Measurements from ENCODE around the gene SNX10.

SNX10 gene

DNA sequence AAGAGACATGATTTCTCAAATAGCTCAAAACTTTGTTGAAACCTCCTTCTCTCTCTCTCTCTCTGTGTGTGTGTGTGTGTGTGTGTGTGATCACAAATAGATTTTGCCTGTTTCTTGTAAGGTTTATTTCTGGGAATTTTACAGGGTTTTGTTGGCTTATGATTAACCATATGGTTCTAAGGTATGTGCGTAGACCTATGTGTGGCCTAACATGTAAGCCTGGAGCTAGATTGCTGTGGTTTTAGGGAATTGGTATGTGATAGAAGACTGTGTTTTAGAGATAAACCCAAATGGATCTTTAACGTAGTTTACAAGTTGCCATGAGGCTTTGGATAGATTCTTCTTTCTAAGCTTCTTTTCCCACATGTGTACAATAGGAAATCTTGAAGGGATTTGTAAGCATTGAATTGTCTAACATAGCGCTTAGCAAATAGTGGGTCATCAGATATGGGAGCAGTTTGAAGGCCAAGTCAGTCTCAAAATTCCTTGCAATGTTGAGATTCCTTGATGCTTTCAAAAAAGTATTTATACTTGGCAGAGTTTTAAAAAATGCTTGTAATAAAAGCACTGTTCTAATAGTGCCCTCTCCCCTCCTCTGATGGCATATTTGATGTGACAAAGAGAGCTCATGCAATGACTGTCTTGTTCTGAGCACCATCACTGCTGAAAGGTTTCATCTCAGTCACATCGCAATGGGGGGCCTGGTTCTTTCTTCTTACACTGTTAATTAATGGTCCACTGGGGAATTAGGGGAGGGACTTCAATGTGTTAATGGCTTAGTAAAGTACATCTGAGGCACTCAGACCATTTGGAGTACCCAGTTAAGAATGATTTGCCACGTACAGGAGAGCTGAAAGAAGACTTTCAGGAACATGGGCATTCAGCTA, 118.2 kb downstream of the SNX10 start:
- no peak for DNase-seq

DNA sequence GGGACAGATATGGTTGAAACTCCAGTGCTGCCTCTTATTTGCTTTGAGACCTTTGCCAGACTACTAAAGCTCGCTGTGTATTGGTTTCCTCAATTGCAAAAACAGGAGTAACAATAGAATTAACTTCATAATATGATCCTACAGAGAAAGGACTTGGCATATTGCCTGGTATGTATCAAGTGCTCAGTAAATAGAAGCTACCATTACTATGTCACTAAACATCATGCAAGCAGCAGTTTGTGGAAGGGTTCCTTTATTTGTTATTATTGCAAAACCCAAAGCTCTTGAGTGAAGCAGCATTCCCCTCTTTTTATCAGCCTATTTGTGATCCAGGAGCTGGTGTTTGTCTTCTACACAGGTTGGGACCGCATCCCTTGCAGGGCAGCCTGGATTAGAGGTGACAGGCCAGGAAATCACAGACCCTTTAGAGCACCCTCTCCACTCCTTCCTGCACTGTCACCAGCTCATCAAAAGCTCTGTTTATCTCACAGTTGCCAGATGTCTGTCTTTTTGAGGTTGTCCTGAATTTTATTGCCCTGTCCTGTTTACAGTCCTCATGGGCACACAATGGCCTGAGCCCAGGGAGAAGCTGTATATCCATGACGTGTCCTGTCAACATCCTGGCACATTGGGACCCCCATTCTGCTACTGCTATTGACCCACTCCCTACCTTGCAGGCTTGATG, 121.5 kb downstream of the SNX10 start:
- DNase-seq = no peak

DNA sequence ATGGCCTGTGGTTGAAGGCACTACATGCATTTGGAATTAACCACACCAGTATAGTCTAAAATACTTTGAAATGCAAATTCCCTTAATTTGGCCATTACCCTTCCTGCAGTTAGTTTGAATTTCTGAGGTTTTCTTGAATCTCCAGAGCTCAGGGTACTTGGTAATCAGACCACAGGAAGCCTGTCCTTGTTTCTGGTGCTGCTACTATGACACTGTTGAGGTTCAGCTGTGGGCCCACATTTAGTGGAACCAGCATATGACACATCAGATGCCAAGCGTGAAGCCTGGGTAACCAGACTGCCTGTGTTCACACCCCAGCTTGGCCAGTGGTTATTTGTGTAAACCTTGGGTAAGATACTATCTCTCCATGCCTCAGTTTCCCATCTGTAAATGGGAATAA, 124.3 kb downstream of the SNX10 start:
- DNase-seq = no peak

DNA sequence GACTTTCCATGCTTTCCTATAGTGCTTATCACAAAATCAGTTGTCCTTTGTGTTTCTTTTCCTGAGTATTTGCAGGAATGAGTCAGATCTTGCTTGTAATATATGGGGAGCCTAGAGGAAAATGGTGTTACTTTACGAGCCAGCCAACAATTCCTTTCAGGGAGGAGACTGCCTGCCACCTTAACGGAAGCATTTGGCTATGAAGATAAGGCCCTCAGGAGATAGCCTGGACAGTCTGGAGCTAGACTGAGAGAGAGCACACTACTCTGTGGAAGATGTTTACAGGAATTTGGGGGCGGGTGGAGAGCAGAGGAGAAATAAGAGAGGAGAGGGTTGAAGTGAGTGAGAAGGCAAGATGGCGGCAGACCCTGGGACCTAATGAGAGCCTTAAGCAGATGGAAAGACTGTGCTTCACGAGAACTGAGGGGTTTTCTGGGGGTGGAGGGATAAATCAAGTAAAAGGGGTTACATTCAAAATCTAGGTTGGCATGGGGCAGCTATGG, 126.3 kb downstream of the SNX10 start:
- DNase-seq = no peak

DNA sequence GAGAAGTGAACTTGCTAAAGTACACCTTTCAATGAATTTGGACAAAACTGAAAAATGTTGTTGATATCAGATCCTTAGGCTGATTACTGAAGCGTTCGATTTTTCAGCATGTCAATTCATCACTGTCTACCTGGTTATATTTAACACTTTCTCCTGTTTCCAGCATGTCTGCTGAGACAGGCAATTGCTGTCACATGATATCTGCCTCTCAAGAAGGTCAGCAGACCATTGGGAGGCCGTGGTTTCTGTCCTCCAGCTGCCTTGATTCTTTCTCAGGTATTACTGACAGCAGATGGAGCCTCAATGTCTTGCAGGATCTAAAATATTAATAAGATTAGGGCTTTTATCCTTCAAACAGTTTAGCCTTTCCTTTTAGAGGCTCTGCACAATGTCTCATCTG, 127.5 kb downstream of the SNX10 start:
- DNase-seq = no peak

DNA sequence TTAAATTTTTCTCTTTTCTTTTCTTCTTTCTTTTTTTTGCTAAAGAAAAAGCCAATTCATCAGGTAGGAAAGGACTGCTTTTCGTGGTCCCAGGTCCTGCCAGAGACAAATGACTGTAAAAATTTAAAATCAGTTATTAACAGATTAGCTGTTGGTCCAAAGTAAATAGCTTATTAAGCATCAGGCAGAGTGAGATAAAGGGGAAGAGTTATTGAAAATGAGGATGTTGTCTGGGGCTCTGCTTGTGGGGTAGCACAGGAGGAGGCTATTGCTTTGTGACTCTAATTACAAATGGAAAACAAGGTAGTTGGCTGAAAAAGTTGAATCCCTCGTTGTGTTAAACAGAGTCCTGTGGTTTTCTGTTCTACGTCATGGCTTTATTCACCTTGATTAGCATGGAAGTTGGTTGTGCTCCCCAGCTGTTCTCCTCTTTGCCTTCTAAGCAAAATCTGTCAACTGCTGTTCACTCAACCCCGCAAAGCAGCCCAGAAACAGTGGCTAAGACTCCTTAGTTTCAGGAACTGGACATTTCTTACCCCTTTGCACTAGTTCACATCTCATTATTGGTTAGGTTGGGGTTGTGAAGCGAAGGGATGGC, 128.9 kb downstream of the SNX10 start:
- DNase-seq = no peak

DNA sequence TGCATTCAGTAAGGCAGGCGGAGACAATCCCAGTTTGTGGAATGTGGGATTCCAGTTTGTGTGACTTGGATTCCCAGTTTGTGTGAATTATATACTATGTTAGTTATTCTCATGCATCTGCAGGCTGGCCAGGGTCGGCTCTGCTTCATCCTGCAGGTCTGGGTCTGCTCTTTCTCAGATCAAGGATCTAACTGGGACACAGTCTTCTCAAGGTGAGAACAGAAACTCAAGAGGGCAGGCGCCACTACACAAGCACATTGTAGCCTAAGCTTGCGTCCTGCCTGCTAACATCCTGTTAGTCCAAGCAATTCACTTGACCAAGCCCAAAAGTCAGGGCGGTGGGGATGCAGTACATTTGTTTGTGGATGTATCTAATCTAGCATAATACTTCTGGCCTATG, 131.1 kb downstream of the SNX10 start:
- DNase-seq = no peak

DNA sequence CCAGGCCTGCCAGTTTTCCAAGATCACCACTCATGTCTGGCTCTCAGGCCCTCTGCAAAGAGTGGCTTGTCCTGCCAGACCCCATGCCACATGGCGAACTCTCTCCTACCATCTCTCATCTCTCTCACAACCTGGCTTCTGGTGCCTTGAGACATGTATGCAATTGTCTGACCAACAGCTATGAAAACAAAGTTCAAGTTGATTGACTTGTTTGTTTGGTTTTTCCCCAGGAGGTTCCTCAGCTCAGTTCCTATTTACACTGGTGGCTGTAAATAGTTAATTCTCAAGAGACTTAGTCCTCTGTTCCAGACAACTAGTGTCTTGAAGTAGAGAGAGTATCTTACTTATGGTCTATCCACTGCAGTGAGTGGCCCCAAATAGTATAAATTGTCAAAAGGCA, 131.8 kb downstream of the SNX10 start:
- DNase-seq = no peak

All from fibroblast of skin of right biceps (primary cell).